Measurements from ENCODE around the gene FAM89A. TPM values are rescaled to one million over a fixed set of nuclear protein-coding genes. Genes with fewer than 3 reads are reported as not detected.

Gene FAM89A
- 11.4 to 20.5 TPM (median 16.3 TPM) in 5 replicates for total RNA-seq (2022; extraction: Qiagen RNA extraction; ENCODE audit: low read depth)

GRCh38 chr1:231040019-231040799 is at the start of gene FAM89A:
Gene FAM89A, minus strand, starts transcription at chr1:231040254. Its CDS starts 43 bp downstream, at chr1:231040211.

DNA sequence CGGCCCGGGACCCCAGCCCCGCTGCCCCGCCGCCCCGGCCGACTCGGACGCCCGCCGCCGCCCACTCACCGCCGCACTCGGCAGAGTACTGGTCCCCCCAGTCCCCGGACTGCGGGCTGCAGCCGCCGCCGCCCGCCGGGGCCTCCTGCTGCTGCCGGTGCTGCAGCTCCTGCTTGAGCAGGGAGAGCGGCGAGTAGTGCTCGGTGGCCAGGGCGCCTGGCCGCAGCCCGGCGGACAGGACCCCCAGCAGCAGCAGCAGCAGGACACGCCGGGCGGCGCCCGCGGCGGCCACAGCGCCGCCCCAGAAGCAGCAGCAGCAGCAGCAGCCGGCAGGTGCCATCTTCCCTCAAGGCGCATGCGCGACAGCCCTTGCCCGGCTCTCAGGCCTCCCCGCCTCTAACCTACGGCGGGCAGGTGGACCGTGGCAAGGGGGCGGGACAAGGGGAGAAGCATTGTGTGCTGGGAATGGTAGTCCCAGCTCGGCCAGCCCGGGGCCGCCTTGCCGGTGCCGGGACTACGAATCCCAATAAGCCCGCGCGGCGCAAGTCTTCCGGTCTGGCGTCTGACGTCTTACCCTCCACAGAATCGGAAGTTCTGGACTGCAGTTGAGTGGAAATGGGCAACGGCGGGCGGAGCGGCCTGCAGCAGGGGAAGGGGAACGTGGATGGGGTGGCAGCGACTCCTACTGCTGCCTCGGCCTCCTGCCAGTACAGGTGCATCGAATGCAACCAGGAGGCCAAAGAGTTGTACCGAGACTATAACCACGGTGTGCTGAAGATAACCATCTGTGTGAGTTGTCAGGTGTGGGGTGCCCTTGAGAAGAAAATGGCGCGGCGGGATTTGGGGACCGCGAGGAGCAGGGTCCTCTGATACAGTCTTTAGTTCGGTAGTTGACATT is 61.3 kb downstream of the FAM89A start, which contains the start of the genes ARV1 and TTC13:
ARV1 (plus strand) TSS at position 604 of the 898 bp plus-strand sequence; CDS start at position 616, 12 bp downstream.
TTC13 (minus strand) TSS at position 371 of the 898 bp plus-strand sequence; CDS start at position 340, 31 bp downstream.

Other genes starting within 250 kb of the FAM89A start
- gene C1orf198, start 171.7 kb downstream of the FAM89A start, total RNA-seq (2022; extraction: Qiagen RNA extraction; ENCODE audit: low read depth) = 14.2 to 19.8 TPM (median 18.0 TPM) in 5 replicates
- 7.2 to 12.4 TPM (median 10.4 TPM) in 5 replicates for gene TTC13, start 61.4 kb downstream of the FAM89A start, total RNA-seq (2022; extraction: Qiagen RNA extraction; ENCODE audit: low read depth)
- 24.7 to 27.0 TPM (median 26.2 TPM) in 5 replicates for gene ARV1, start 61.2 kb downstream of the FAM89A start, total RNA-seq (2022; extraction: Qiagen RNA extraction; ENCODE audit: low read depth)
- 0.11 to 0.22 TPM (median 0.18 TPM) in 5 replicates for gene TRIM67, start 121.8 kb upstream of the FAM89A start, total RNA-seq (2022; extraction: Qiagen RNA extraction; ENCODE audit: low read depth)
- 32.2 to 44.7 TPM (median 37.8 TPM) in 5 replicates for gene GNPAT, start 201.0 kb upstream of the FAM89A start, total RNA-seq (2022; extraction: Qiagen RNA extraction; ENCODE audit: low read depth)

Data from A549 treated with ZK216348 at 1 μM for 4 hours (cell line).